ENCODE results near the gene GFOD1. TPM values are rescaled to one million over a fixed set of nuclear protein-coding genes. Genes with fewer than 3 reads are reported as not detected.

Gene GFOD1
- polyA plus RNA-seq, 2 of the 4 experiments (the other 2 are of a cell fraction) = 2.7 to 3.5 TPM

- Histone ChIP-seq H3K4me2 (peak overlapping the region; percentile 36; the same call in 2 of the 3 replicates), H3K4me3 (no peak overlapping the region), H3K9me3 (no peaks in the 10 kb centered on the region), H3K27ac (peak overlapping the region; percentile 66 to 80; a peak in 5 of 6 replicates), H3K4me1 (peaks cover 44% of the 10 kb centered on the region)
- peak in 1 of 2 experiments; percentile 22; a peak in 2 of 6 replicates for ATAC-seq
- POLR2A ChIA-PET = no interaction called here
- 65% methylated on average over 7 of the region's 7 CpGs for WGBS (ENCODE audit: missing lambda C conversion rate)
- TF ChIP-seq ATOH8 (CRISPR knock-in tag; IDR thresholded peaks at IDR 0.05; ENCODE audit: low read depth) (no peak), HOXA7 (CRISPR knock-in tag; IDR thresholded peaks at IDR 0.05) (no peak), ZC3H11A (IDR thresholded peaks at IDR 0.05) (no peak), FOSL2 (IDR thresholded peaks at IDR 0.05) (no peak), FOSL2 (CRISPR knock-in tag; IDR thresholded peaks at IDR 0.05) (no peak), ZSCAN20 (CRISPR knock-in tag; IDR thresholded peaks at IDR 0.05) (no peak), FOXS1 (CRISPR knock-in tag; IDR thresholded peaks at IDR 0.05) (no peak), PBX3 (IDR thresholded peaks at IDR 0.05) (no peak), NR3C1 (IDR thresholded peaks at IDR 0.05) (no peak), ZFP36 (IDR thresholded peaks at IDR 0.05; ENCODE audit: borderline replicate concordance, partially characterized antibody) (no peak), MAX (IDR thresholded peaks at IDR 0.05) (no peak)
- CTCF ChIA-PET = interaction anchor here (1.2 kb wide), 1 partner anchor 25 kb away, joined by 4 read pairs; no protein-coding TSS in a partner anchor
- FAIRE-seq = no peak
- DNase-seq (ENCODE audit: low read depth in 1 of 2, low spot score in 1 of 2) = no peak
Measured at GRCh38 chr6:13413900-13414555, 73.4 kb downstream of the GFOD1 start.

- Histone ChIP-seq H3K4me1 (peaks cover 48% of the 10 kb centered on the region), H3K9me3 (no peaks in the 10 kb centered on the region), H3K4me3 (no peak overlapping the region), H3K27ac (peak overlapping the region; percentile 66 to 80; a peak in 5 of 6 replicates), H3K4me2 (peak overlapping the region; percentile 36; the same call in 2 of the 3 replicates)
- TF ChIP-seq RNF2 (IDR thresholded peaks at IDR 0.05; ENCODE audit: borderline replicate concordance, low read depth) (no peak), RCOR1 (IDR thresholded peaks at IDR 0.05; ENCODE audit: low read depth, low read length) (no peak), GATA3 (IDR thresholded peaks at IDR 0.05; ENCODE audit: borderline replicate concordance) (no peak), KDM1A (IDR thresholded peaks at IDR 0.05; ENCODE audit: low read depth) (no peak), POLR2A (IDR thresholded peaks at IDR 0.05; ENCODE audit: low read length) (no peak), FOSB (CRISPR knock-in tag; IDR thresholded peaks at IDR 0.05) (no peak), CHD4 (IDR thresholded peaks at IDR 0.05; ENCODE audit: borderline replicate concordance) (no peak), USF2 (IDR thresholded peaks at IDR 0.05) (no peak), PBX3 (IDR thresholded peaks at IDR 0.05) (no peak)
- ATAC-seq (peak; percentile 30 to 75; a peak in 4 of 6 replicates), FAIRE-seq (no peak), DNase-seq (ENCODE audit: low read depth in 1 of 2, low spot score in 1 of 2) (peak in 1 of 2 experiments; percentile 20)
- WGBS (ENCODE audit: missing lambda C conversion rate) = 57% methylated on average over 3 of the region's 3 CpGs
- ChIA-PET CTCF (no interaction called here), POLR2A (no interaction called here)
Measured at GRCh38 chr6:13413466-13413862, 73.9 kb downstream of the GFOD1 start.

Measured in A549 (cell line).